GM12878 (cell line): ENCODE data around the gene MIA2. TPM values are rescaled to one million over a fixed set of nuclear protein-coding genes. Genes with fewer than 3 reads are reported as not detected.

Source experiments
- ATAC-seq: fragments of 200-7000 bp; cut with Tn5 transposase; 3 replicates; pipeline ENCODE4 v1.9.1; 2020; ENCODE audit warnings: mild to moderate bottlenecking, moderate library complexity
- BruUV-seq: library from RNA; stranded (reverse); fragments of 400-500 nt; replicated peaks from 2 replicates; lab custom pipeline; 2021; lab: Mats Ljungman, UMichigan
- CTCF ChIA-PET: fragments of 300-600 bp; sonication (Branson Sonifier 250); formaldehyde crosslinking; extraction: SDS; loops from one replicate; lab custom pipeline; 2021; ENCODE audit warnings: inconsistent platforms; lab: Yijun Ruan, JAX
- POLR2A ChIA-PET: fragments of 350-600 bp; formaldehyde crosslinking; extraction: SDS; loops from one replicate; lab custom pipeline; 2021; ENCODE audit warnings: inconsistent platforms; lab: Charles Lee
- RAD21 ChIA-PET: fragments of 300-600 bp; sonication (Branson Sonifier 250); formaldehyde crosslinking; loops from one replicate; lab custom pipeline; 2023; ENCODE audit warnings: antibody characterized with exemption; ENCODE audit not compliant: unreplicated experiment; lab: Charles Lee
- SMC1A ChIA-PET: fragments of 300-600 bp; sonication (Branson Sonifier 250); formaldehyde crosslinking; loops from one replicate; lab custom pipeline; 2023; ENCODE audit not compliant: unreplicated experiment, uncharacterized antibody; lab: Charles Lee
- DNase-seq: peaks from one replicate; pipeline ENCODE4 v3.0.0-alpha.2; 2011; ENCODE audit warnings: low read depth, low spot score
- FAIRE-seq: peaks from 3 replicates; lab custom pipeline; 2011; peaks lifted over from hg19 to GRCh38; lab: Jason Lieb, UNC
- H2AFZ ChIP-seq: 2 replicates; pipeline ENCODE4 v1.6.0; 2011; ENCODE audit warnings: low read depth, low read length, control low read depth; ENCODE audit not compliant: control insufficient read depth
- H3K27ac ChIP-seq: 2 replicates; pipeline ENCODE4 v1.5.1; 2011; ENCODE audit warnings: control low read depth; ENCODE audit not compliant: control insufficient read depth, insufficient read depth
- H3K27me3 ChIP-seq, 2 experiments: replicated peaks in 1 of 2; 2 replicates each; pipeline versions ENCODE4 v1.6.0 to v1.6.1; 2011; ENCODE audit warnings: low read length in 1 of 2; ENCODE audit not compliant: control insufficient read depth in 2 of 2, insufficient read depth in 2 of 2
- H3K36me3 ChIP-seq, 2 experiments: 2 replicates each; pipeline ENCODE4 v1.5.1; 2011; ENCODE audit warnings: low read length in 1 of 2; ENCODE audit not compliant: control insufficient read depth in 2 of 2, insufficient read depth in 2 of 2
- H3K4me1 ChIP-seq: 2 replicates; pipeline ENCODE4 v1.6.1; 2011; ENCODE audit warnings: mild to moderate bottlenecking, low read length, moderate library complexity, mixed read lengths; ENCODE audit not compliant: control insufficient read depth, insufficient read depth
- H3K4me2 ChIP-seq: 2 replicates; pipeline ENCODE4 v1.6.0; 2011; ENCODE audit warnings: control low read depth; ENCODE audit not compliant: control insufficient read depth, insufficient read depth
- H3K4me3 ChIP-seq: fragments of 200-600 bp; sonication (generic); 2 replicates; pipeline ENCODE4 v1.5.1; 2016
- H3K79me2 ChIP-seq: 2 replicates; pipeline ENCODE4 v1.6.0; 2011; ENCODE audit warnings: low read length; ENCODE audit not compliant: control insufficient read depth, insufficient read depth
- H3K9ac ChIP-seq: 2 replicates; pipeline ENCODE4 v1.8.0; 2011; ENCODE audit warnings: low read length, control low read depth, mixed read lengths; ENCODE audit not compliant: control insufficient read depth, insufficient read depth
- H3K9me3 ChIP-seq: replicated peaks from 3 replicates; pipeline ENCODE4 v1.5.1; 2011; ENCODE audit warnings: mild to moderate bottlenecking, low read length; ENCODE audit not compliant: control insufficient read depth, insufficient read depth
- H4K20me1 ChIP-seq: 2 replicates; pipeline ENCODE4 v1.6.0; 2011; ENCODE audit not compliant: control insufficient read depth, insufficient read depth
- BCLAF1 ChIP-seq: fragments of 450-650 bp; IDR thresholded peaks from 2 replicates; pipeline ENCODE4 v1.6.1; 2017; ENCODE audit warnings: antibody characterized with exemption, mild to moderate bottlenecking, moderate library complexity
- CEBPZ ChIP-seq: fragments of 150-350 bp; IDR thresholded peaks from 2 replicates; pipeline ENCODE4 v1.6.1; 2016; ENCODE audit warnings: low read depth, low read length
- EP300 ChIP-seq, 2 experiments: fragments of 150-350 bp in 1 of 2; IDR thresholded peaks; 2 replicates each; pipeline ENCODE4 v1.6.1; 2011 to 2012; ENCODE audit warnings: low read depth in 2 of 2, low read length in 2 of 2, borderline replicate concordance in 1 of 2, improper control_type of control experiment in 1 of 2, inconsistent platforms in 1 of 2; ENCODE audit not compliant: control insufficient read depth in 1 of 2
- ETV6 ChIP-seq, 2 experiments: fragments of 450-650 bp in 1 of 2; IDR thresholded peaks in 1 of 2; conservative IDR thresholded peaks in 1 of 2; 2 replicates each; pipeline ENCODE4 v1.6.1; 2014; ENCODE audit warnings: antibody characterized with exemption in 1 of 2, borderline replicate concordance in 1 of 2, low read depth in 1 of 2, mild to moderate bottlenecking in 1 of 2, moderate library complexity in 1 of 2
- HCFC1 ChIP-seq: fragments of 150-350 bp; IDR thresholded peaks from 2 replicates; pipeline ENCODE4 v1.6.1; 2014; ENCODE audit warnings: low read length
- NKRF ChIP-seq: fragments of 450-650 bp; conservative IDR thresholded peaks from 2 replicates; pipeline ENCODE4 v1.6.1; 2017; ENCODE audit warnings: mild to moderate bottlenecking, moderate library complexity
- PAX8 ChIP-seq: fragments of 450-650 bp; IDR thresholded peaks from 2 replicates; pipeline ENCODE4 v1.6.1; 2017; ENCODE audit warnings: mild to moderate bottlenecking, moderate library complexity
- TAF1 ChIP-seq: IDR thresholded peaks from 2 replicates; pipeline ENCODE4 v1.6.1; 2011; ENCODE audit warnings: mild to moderate bottlenecking, low read depth, low read length, borderline replicate concordance
- ZBTB33 ChIP-seq: fragments of 450-650 bp; IDR thresholded peaks from 2 replicates; pipeline ENCODE4 v1.6.1; 2017; ENCODE audit warnings: mild to moderate bottlenecking
- ZNF207 ChIP-seq: fragments of 450-650 bp; IDR thresholded peaks from 2 replicates; pipeline ENCODE4 v1.6.1; 2014; ENCODE audit warnings: antibody characterized with exemption, mild to moderate bottlenecking, borderline replicate concordance
- WGBS: methylation state at CpG from one replicate; pipeline ENCODE4 v1.1.6; 2016; ENCODE audit warnings: low lambda C conversion rate; ENCODE audit not compliant: insufficient replicate concordance, insufficient coverage; ENCODE audit errors: missing lambda C conversion rate; 5-methylcytosine and 5-hydroxymethylcytosine counted together
- in situ Hi-C: fragments of 300-500 bp; cut with MboI; formaldehyde crosslinking; loops from 9 replicates; pipeline ENCODE4 v1.14.3; 2018; ENCODE audit warnings: mixed read lengths
- intact Hi-C: fragments of 100-400 bp; cut with micrococcal nuclease; formaldehyde crosslinking; loops from one replicate; pipeline ENCODE4 v1.14.2; 2022; ENCODE audit not compliant: unreplicated experiment
- polyA plus RNA-seq, 11 experiments: library from polyadenylated mRNA; depleted of rRNA in 4 of 11; unstranded in 6 of 11; stranded (reverse) in 5 of 11; fragments of >200 nt; fragmentation: Nextera tagmentation in 4 of 11; fragmentation: Illumina TruSeq in 1 of 11; extraction: Ambion mirVana in 4 of 11; extraction: Trizol in 1 of 11; gene quantifications; 1 replicate in 1 of 11; 2 replicates in 10 of 11; pipeline versions ENCODE4 v1.2.1 to v1.2.3, GENCODE V29; 2011 to 2016; ENCODE audit warnings: inconsistent platforms in 2 of 11, missing spikeins in 2 of 11, low read depth in 1 of 11
- total RNA-seq, 4 experiments: library from RNA; depleted of rRNA in 3 of 4; stranded (reverse); fragments of >200 nt in 3 of 4; fragmentation: Illumina TruSeq in 1 of 4; extraction: Trizol in 1 of 4; gene quantifications; 2 replicates each; pipeline versions ENCODE4 v1.2.1 to v1.2.3, GENCODE V29; 2013 to 2021

Gene MIA2
- total and polyA plus RNA-seq, 10 of the 15 experiments (the other 5 are each of a cell fraction or from before 2014, with no cell fraction given), result 6.3 to 36.8 (median 17.1) TPM

- peaks cover 17% of the 10 kb centered on the region for H3K79me2 ChIP-seq
- H3K9ac ChIP-seq, result no peak overlapping the region
- H2AFZ ChIP-seq, result no peak overlapping the region
- SMC1A ChIA-PET, result interaction anchor here (0.6 to 1.8 kb wide), 5 partner anchors 16 to 559 kb away, joined by 3 to 6 read pairs (median 3); no protein-coding TSS in a partner anchor
- H3K27ac ChIP-seq, result no peak overlapping the region
- no peaks in the 10 kb centered on the region for H3K27me3 ChIP-seq
- in situ Hi-C loops (no loop called here), intact Hi-C loops (loop anchor here (10.0 kb wide), 1 partner anchor 149 kb away; the partner anchor contains the start of gene GEMIN2)
- H3K4me2 ChIP-seq, result no peak overlapping the region
- H3K4me3 ChIP-seq, result no peak overlapping the region
- FAIRE-seq (no peak), ATAC-seq (no peak), DNase-seq (no peak)
- BruUV-seq, result no TSS peak
- H3K36me3 ChIP-seq, result no peaks in the 10 kb centered on the region
- peaks cover 4% of the 10 kb centered on the region; the same call in 1 of the 2 replicates for H3K4me1 ChIP-seq
- H4K20me1 ChIP-seq, result no peaks in the 10 kb centered on the region
- no peaks in the 10 kb centered on the region for H3K9me3 ChIP-seq
- RAD21 ChIA-PET, result interaction anchor here (3.0 kb wide), 1 partner anchor 205 kb away, joined by 8 read pairs; no protein-coding TSS in a partner anchor
- CTCF ChIA-PET, result interaction anchor here (1.7 kb wide), 1 partner anchor 32 kb away, joined by 8 read pairs; no protein-coding TSS in a partner anchor
- POLR2A ChIA-PET, result interaction anchor here (1.5 kb wide), 1 partner anchor 12 kb away, joined by 3 read pairs; no protein-coding TSS in a partner anchor
- WGBS, result 74% methylated on average over 7 of the region's 7 CpGs
- TF ChIP-seq BCLAF1, result no peak
- TF ChIP-seq ETV6 (conservative IDR thresholded peaks at IDR 0.05 in 1 of 2, IDR thresholded peaks at IDR 0.05 in 1 of 2; ENCODE audit: borderline replicate concordance in 1 of 2, low read depth in 1 of 2), result no peak
- no peak for TF ChIP-seq NKRF
- TF ChIP-seq TAF1, result no peak
- TF ChIP-seq CEBPZ, result no peak
- no peak for TF ChIP-seq ZNF207
- TF ChIP-seq PAX8, result no peak
- TF ChIP-seq ZBTB33, result no peak
- no peak for TF ChIP-seq HCFC1
- no peak for TF ChIP-seq EP300 (IDR thresholded peaks at IDR 0.05; ENCODE audit: borderline replicate concordance in 1 of 2, control insufficient read depth in 1 of 2, low read depth in 2 of 2, low read length in 2 of 2)
Measured at GRCh38 chr14:39264057-39264456, 30.3 kb downstream of the MIA2 start.
